ENCODE data around the gene CDYL2. TPM values are rescaled to one million over a fixed set of nuclear protein-coding genes. Genes with fewer than 3 reads are reported as not detected.

CDYL2 gene
- total and polyA plus RNA-seq, 2 donors (not counting 3 experiments of a cell fraction or from before 2014, with no cell fraction given), result 7.1 to 71.3 TPM

DNA sequence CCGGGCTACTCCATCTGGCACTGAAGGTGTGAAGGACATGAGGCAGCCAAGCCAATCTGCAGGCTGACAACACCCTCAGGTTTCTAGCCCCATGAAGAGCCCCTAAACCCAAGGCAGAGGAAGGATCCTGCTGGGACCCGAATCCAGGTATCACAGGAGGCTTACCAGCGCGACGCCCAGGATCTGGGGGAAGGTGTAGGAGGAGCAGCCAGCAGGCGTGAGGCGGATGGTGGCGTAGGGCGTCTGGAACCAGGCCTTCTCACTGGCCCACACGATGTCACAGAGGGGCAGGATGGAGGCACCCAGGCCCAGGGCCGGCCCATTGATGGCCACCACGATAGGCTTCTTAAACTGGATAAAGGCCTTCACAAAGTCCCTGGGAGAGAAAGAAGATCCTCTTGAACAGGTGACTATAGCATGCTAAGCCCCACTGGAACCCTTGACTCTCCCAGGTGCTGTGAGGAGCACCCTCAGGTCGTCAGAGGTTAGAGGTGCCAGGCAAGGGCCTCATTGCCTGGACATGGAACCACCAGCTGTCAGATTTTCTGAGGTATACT is 191.9 kb downstream of the CDYL2 start:
- ChIA-PET CTCF (no interaction called here), POLR2A (no interaction called here)
- Histone ChIP-seq H4K20me1 (replicated peaks; ENCODE audit: control insufficient read depth, extremely low read depth, insufficient read depth, low read length) (no peaks in the 10 kb centered on the region), H3K4me2 (ENCODE audit: insufficient read depth, low read length) (no peak overlapping the region), H3K27ac (ENCODE audit: insufficient read depth, low read depth, low read length) (no peak overlapping the region), H3K4me1 (ENCODE audit: control insufficient read depth, extremely low read depth, insufficient read depth, low read length) (peaks cover 7% of the 10 kb centered on the region), H3K4me3 (replicated peaks in 1 of 3; ENCODE audit: insufficient read depth in 1 of 3, low read depth in 1 of 3, low read length in 3 of 3) (no peak overlapping the region), H3K36me3 (ENCODE audit: control insufficient read depth in 2 of 2, extremely low read depth in 1 of 2, insufficient read depth in 2 of 2, low read length in 2 of 2) (peaks cover 7 to 17% of the 10 kb centered on the region in 2 experiments), H3K9ac (replicated peaks; ENCODE audit: extremely low read depth, insufficient read depth, low read length) (no peak overlapping the region), H3K79me2 (ENCODE audit: control insufficient read depth, insufficient read depth, low read length) (no peaks in the 10 kb centered on the region), H2AFZ (ENCODE audit: low read depth, low read length) (no peak overlapping the region), H3K9me3 (replicated peaks; ENCODE audit: control insufficient read depth, insufficient read depth, low read length) (no peaks in the 10 kb centered on the region), H3K9me1 (replicated peaks; ENCODE audit: control insufficient read depth, extremely low read depth, insufficient read depth, low read length) (no peaks in the 10 kb centered on the region), H3K27me3 (ENCODE audit: control insufficient read depth in 2 of 2, insufficient read depth in 2 of 2, low read length in 2 of 2) (no peaks in the 10 kb centered on the region)
- BruUV-seq (replicated peaks), result no TSS peak
- FAIRE-seq (no peak), DNase-seq (ENCODE audit: low read depth, low spot score) (no peak)
- intact Hi-C loops (cut with micrococcal nuclease) (no loop called here), dilution Hi-C loops (cut with MboI; ENCODE audit: extremely low pct_ligation_motif_present, low sequenced_read_pairs) (no loop called here)
- TF ChIP-seq, protein P1, sequence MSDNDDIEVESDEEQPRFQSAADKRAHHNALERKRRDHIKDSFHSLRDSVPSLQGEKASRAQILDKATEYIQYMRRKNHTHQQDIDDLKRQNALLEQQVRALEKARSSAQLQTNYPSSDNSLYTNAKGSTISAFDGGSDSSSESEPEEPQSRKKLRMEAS (IDR thresholded peaks at IDR 0.05; ENCODE audit: insufficient read depth, insufficient read length), result no peak
- TF ChIP-seq, protein P2, sequence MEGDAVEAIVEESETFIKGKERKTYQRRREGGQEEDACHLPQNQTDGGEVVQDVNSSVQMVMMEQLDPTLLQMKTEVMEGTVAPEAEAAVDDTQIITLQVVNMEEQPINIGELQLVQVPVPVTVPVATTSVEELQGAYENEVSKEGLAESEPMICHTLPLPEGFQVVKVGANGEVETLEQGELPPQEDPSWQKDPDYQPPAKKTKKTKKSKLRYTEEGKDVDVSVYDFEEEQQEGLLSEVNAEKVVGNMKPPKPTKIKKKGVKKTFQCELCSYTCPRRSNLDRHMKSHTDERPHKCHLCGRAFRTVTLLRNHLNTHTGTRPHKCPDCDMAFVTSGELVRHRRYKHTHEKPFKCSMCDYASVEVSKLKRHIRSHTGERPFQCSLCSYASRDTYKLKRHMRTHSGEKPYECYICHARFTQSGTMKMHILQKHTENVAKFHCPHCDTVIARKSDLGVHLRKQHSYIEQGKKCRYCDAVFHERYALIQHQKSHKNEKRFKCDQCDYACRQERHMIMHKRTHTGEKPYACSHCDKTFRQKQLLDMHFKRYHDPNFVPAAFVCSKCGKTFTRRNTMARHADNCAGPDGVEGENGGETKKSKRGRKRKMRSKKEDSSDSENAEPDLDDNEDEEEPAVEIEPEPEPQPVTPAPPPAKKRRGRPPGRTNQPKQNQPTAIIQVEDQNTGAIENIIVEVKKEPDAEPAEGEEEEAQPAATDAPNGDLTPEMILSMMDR (IDR thresholded peaks at IDR 0.05; ENCODE audit: extremely low read depth in 1 of 2, insufficient read depth in 1 of 2, low read depth in 1 of 2, low read length in 2 of 2), result no peak
- TF ChIP-seq POLR2A (IDR thresholded peaks at IDR 0.05; ENCODE audit: low read depth, low read length) (no peak), FOS (IDR thresholded peaks at IDR 0.05; ENCODE audit: borderline replicate concordance, insufficient read depth, low read length) (no peak), EZH2 (IDR thresholded peaks at IDR 0.05; ENCODE audit: borderline replicate concordance, low read depth, low read length, severe bottlenecking) (no peak), MYC (IDR thresholded peaks at IDR 0.05; ENCODE audit: low read depth, low read length) (no peak), JUN (IDR thresholded peaks at IDR 0.05; ENCODE audit: borderline replicate concordance, insufficient read depth, insufficient read length, low read depth) (no peak), POLR2AphosphoS5 (IDR thresholded peaks at IDR 0.05; ENCODE audit: insufficient read depth, low read depth, low read length) (no peak), GATA2 (IDR thresholded peaks at IDR 0.05; ENCODE audit: insufficient read depth, insufficient read length, low read depth, low read length) (no peak)
